GM19351 (cell line): ENCODE measurements around the gene MLH1.
"Not testable (repeated sequence)": the region's sequence is repeated elsewhere in the genome, so short reads cannot be mapped to it uniquely, and the experiment has no call there.

Experiments
- ATAC-seq: cut with Tn5 transposase; IDR thresholded peaks from one replicate; pipeline ENCODE4 v1.9.1; 2021; ENCODE audit warnings: mild to moderate bottlenecking, moderate library complexity; ENCODE audit not compliant: unreplicated experiment

The MLH1 gene

GRCh38 chr3:37032961-37033360 is 39.6 kb downstream of the MLH1 start:
- no peak for ATAC-seq

- no peak for ATAC-seq
Observed at GRCh38 chr3:37037352-37037751, 44.0 kb downstream of the MLH1 start.

DNA sequence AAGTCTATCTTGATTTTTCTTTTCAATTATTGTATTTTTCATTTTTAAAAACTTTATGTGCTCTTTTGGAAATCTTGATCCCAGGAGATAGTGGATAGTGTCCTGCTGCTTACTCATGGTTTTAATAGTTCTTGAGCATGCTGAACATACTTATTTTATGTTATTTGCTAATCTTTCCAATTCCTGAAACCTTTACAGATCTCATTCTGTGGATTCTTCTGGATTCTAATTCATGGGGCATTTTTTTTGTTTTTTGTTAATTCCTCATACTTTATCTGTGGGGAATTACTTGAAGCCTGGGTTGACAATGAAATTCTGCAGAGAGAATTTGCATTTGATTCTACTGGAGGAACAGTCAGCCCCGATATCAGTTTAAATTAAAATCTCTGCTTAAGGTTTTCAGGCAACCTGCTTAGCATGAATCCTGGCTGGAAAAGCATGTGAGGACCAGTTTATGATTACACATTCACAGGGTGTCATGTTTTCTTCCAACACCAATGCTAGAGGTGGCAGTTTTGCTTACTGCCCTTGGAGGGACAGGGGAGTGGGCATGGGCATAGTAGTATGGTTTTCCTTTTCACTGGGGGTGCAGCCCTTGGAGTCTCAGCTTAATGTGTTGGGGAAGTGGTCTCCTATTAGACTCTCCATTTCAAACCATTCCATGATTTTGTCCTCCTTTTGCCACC is 46.0 kb downstream of the MLH1 start:
- no peak for ATAC-seq

DNA sequence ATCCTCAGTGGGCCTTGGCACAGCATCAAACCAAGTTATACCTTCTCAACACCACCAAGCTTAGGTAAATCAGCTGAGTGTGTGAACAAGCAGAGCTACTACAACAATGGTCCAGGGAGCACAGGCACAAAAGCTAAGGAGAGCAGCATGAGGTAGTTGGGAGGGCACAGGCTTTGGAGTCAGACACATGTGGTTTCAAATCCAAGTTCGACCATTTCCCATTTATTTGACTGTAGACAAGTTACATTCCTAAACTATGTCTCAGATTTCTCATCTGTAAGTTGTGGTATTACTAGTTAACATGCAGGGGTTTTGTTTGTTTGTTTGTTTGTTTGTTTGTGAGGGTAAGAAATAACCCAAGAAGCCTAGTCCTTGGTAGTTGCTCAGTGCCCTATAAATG is 46.9 kb downstream of the MLH1 start:
- ATAC-seq = no peak

DNA sequence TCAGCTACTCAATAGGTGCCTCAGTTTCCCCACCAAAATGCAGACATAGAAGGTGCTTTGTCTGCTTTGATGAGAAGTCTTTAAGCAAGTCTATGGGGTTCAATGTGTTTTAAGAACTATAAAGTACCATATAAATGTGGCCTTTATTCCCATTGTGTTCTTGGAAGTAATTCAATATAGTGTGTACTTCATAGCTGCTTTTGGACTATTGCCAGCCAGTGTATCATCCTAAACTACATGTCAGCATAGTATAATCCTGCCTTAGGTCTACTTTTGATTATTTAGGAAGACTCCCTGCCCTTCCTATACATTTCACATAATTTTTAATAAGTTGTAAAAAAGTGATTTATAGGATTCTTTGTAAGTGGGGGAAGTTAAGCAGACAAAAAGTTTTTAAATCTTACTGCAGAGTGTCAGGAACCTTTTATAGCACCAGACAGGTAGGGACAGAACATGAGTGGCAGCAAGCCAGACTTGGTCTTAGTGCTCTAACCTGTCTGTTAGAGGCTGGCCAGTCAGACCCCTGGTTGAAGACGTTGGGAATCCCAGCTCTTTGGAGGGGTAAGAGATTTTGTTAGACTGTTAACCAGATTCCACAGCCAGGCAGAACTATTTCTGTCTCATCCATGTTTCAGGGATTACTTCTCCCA is 48.4 kb downstream of the MLH1 start:
- ATAC-seq = no peak

- ATAC-seq = not testable (repeated sequence)
Observed at GRCh38 chr3:37042712-37043111, 49.4 kb downstream of the MLH1 start.

DNA sequence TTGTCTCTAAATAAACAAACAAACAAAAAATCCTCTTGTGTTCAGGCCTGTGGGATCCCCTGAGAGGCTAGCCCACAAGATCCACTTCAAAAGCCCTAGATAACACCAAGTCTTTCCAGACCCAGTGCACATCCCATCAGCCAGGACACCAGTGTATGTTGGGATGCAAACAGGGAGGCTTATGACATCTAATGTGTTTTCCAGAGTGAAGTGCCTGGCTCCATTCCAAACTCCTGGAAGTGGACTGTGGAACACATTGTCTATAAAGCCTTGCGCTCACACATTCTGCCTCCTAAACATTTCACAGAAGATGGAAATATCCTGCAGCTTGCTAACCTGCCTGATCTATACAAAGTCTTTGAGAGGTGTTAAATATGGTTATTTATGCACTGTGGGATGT is 57.0 kb downstream of the MLH1 start:
- no peak for ATAC-seq

DNA sequence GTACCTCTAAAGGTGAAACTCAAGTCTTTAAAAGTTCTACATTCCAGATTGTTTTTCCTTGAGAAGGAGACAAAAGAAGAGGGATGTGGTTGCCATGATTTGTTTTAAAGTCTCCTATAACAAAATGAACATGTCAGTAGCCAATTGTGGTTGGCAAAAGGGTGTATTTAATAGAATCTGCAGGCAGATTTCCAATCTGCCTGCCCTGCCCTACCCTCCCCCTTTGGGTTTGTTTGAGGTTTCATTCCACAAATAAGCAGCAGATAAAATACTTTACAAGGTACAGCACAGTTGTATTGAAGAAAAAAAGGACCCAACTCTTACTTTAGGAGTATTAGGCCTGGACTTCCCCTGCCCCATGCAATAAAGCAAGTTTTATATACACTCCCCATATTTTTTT is 59.5 kb downstream of the MLH1 start:
- no peak for ATAC-seq

GRCh38 chr3:37053337-37053736 is 60.0 kb downstream of the MLH1 start:
- ATAC-seq = no peak

- ATAC-seq = peak; percentile 7
Observed at GRCh38 chr3:37053753-37054152, 60.4 kb downstream of the MLH1 start.

- peak; percentile 91 for ATAC-seq
Observed at GRCh38 chr3:37054370-37054769, 61.1 kb downstream of the MLH1 start.

DNA sequence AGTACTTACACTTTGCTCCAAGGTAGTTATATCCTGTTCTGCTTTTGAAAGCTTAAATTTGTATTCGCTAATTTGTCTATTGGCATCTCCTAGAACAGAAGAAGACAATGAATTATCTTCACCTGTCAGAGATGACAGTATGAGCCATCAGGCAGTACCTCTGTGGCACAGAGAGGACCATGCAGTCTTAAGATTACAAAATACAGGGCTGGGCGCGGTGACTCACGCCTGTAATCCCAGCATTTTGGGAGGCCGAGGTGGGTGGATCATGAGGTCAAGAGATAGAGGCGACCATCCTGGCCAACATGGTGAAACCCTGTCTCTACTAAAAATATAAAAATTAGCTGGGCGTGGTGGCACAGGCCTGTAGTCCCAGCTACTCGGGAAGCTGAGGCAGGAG is 61.8 kb downstream of the MLH1 start:
- not testable (repeated sequence) for ATAC-seq

GRCh38 chr3:37056826-37057225 is 63.5 kb downstream of the MLH1 start:
- ATAC-seq = no peak

DNA sequence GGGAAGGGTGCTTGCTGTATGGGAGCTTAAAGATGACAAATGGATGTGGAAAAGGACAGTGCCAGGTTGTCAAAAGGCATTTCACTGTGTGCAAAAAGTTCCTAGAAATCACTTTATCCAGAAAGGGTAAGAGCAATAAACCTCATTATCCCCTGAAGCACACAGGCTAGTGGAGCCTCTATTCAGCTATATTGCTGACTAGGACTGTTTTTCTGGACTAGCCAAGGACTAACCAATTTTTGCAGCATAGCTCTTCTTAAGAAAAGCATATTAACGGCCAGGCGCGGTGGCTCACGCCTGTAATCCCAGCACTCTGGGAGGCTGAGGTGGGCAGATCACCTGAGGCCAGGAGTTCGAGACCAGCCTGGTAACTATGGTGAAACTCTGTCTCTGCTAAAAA is 64.8 kb downstream of the MLH1 start:
- ATAC-seq = no peak

GRCh38 chr3:37064747-37065146 is 71.4 kb downstream of the MLH1 start:
- no peak for ATAC-seq

DNA sequence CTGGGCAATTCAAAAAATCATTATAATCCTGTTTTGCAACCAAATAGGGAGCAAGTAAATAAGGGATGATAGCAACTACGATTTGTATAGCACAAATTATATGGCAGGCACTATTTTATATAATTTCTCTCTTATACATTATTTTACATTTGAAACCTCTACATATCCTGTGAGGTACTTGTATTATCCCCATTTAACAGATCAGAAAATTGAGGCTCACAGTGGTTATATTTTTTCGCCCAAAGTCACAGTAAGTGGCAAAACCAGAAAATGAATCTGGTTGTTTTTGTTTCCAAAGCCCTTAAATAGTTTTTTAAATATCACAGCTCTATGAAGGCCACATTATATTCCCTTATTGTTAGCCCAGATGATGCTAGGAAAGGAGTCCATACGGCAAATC is 74.3 kb downstream of the MLH1 start:
- ATAC-seq = no peak

DNA sequence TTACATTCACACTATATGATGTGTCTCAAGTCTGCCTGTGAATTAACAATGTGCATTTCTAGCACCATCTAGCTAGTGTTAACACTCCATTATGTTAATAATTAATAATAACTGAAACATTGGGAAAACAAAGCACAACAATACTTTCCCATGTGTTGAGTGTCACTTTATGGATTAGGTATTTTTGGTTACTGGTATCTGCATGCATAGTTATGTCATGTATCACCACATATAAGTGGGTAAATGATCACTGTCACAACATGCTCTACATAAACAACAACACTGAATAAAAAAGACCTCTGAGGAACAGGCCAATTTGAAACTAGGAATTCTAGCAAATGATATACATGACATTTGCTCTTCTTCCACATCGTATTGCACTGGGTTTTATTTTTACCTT is 74.7 kb downstream of the MLH1 start:
- no peak for ATAC-seq

- no peak for ATAC-seq
Observed at GRCh38 chr3:37071921-37072320, 78.6 kb downstream of the MLH1 start.

DNA sequence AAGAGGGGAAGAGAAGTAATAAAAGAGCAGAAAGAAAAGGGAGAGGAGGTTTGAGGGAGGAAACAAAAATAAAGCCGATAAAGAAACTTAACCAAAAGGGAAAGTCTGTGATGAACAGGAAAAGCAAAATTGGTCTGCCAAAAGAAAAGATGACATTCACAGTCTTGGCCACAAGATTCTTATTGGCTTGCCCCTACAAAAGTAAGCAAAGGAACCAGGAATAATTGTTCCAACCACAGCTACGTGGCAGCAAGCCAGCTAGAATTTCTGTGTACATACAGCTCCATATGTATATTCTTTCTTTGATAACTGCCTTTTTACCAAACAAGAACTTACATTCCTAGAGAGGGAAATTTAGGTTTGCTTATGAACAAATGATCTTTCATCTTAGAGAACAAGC is 79.6 kb downstream of the MLH1 start:
- no peak for ATAC-seq

- ATAC-seq = no peak
Observed at GRCh38 chr3:37074178-37074577, 80.9 kb downstream of the MLH1 start.

DNA sequence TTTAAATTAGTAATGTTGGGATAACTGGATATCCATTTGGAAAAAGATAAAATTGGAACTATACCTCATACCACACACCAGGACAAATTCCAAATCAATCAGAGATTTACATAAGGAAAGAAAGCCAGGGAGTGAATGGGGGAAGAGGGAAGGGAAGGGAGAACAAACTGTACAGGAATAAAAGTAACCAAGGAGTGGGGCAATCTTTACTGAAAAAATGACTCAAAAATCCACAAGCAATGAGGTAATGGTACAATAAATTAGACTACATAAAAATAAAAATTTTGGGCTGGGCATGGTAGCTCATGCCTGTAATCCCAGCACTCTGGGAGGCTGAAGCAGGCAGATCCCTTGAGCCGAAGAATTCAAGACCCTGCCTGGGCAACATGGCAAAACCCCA is 82.6 kb downstream of the MLH1 start:
- no peak for ATAC-seq

GRCh38 chr3:37082317-37082716 is 89.0 kb downstream of the MLH1 start:
- no peak for ATAC-seq

DNA sequence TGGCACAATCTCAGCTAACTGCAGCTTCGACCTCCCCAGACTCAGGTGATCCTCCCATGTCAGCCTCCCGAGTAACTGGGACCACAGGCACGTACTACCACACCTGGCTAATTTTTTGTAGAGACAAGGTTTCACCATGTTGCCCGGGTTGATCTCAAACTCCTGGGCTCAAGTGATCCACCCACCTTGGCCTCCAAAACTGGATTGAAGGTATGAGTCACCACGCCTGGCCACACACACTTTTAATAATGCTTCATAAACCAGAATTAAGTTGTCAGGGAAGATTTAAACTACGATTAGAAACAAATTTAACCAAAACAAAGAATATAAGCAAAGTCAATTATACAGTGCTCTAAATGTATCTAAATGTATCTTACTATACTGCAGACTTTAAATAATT is 93.6 kb downstream of the MLH1 start:
- no peak for ATAC-seq
